H1 (cell line): ENCODE results near the gene MDK. TPM values are rescaled to one million over a fixed set of nuclear protein-coding genes. Genes with fewer than 3 reads are reported as not detected.

Source experiments
- CTCF ChIA-PET: fragments of 300-600 bp; sonication (Branson Sonifier 250); formaldehyde crosslinking; loops from one replicate; lab custom pipeline; 2021; ENCODE audit not compliant: partially characterized antibody; lab: Charles Lee
- POLR2A ChIA-PET: fragments of 300-600 bp; sonication (Branson Sonifier 250); formaldehyde crosslinking; loops from one replicate; lab custom pipeline; 2021; ENCODE audit warnings: inconsistent platforms; ENCODE audit not compliant: partially characterized antibody; lab: Charles Lee
- DNase-seq, 2 experiments: peaks; one replicate each; pipeline versions ENCODE4 v3.0.0 to v3.0.0-alpha.2; 2010 to 2022; ENCODE audit warnings: low spot score in 2 of 2, low read depth in 1 of 2, mixed read lengths in 1 of 2
- FAIRE-seq: peaks from 2 replicates; lab custom pipeline; 2011; peaks lifted over from hg19 to GRCh38; lab: Jason Lieb, UNC
- H2AFZ ChIP-seq: 2 replicates; pipeline ENCODE4 v1.8.1; 2012; ENCODE audit warnings: low read length, inconsistent platforms
- H2AK5ac ChIP-seq: 2 replicates; pipeline ENCODE4 v1.6.1; 2013; ENCODE audit warnings: low read depth, low read length
- H2BK120ac ChIP-seq: replicated peaks from 2 replicates; pipeline ENCODE3; 2013; ENCODE audit warnings: low read depth, low read length, inconsistent platforms
- H2BK12ac ChIP-seq: 2 replicates; pipeline ENCODE4 v1.6.1; 2013; ENCODE audit warnings: low read depth, low read length
- H2BK15ac ChIP-seq: 2 replicates; pipeline ENCODE4 v1.6.1; 2013; ENCODE audit warnings: low read length
- H2BK20ac ChIP-seq: 2 replicates; pipeline ENCODE4 v1.6.1; 2013; ENCODE audit warnings: low read length
- H2BK5ac ChIP-seq: 2 replicates; pipeline ENCODE4 v1.6.1; 2013; ENCODE audit warnings: low read depth, low read length
- H3K14ac ChIP-seq: 2 replicates; pipeline ENCODE4 v1.6.1; 2013; ENCODE audit warnings: inconsistent platforms; ENCODE audit not compliant: insufficient read length
- H3K18ac ChIP-seq: 2 replicates; pipeline ENCODE4 v1.6.1; 2013; ENCODE audit warnings: low read length; ENCODE audit errors: extremely low read depth
- H3K23ac ChIP-seq: 2 replicates; pipeline ENCODE4 v1.6.1; 2013; ENCODE audit warnings: inconsistent platforms; ENCODE audit not compliant: insufficient read length
- H3K23me2 ChIP-seq: 2 replicates; pipeline ENCODE4 v1.6.1; 2013; ENCODE audit warnings: low read depth, low read length
- H3K27ac ChIP-seq: 2 replicates; pipeline ENCODE4 v1.6.1; 2011; ENCODE audit warnings: low read depth, low read length, inconsistent platforms
- H3K27me3 ChIP-seq, 4 experiments: replicated peaks in 1 of 4; 1 replicate in 1 of 4; 2 replicates in 3 of 4; pipeline versions ENCODE4 v1.6.1 to v1.8.1; 2011 to 2013; ENCODE audit warnings: low read length in 3 of 4, mild to moderate bottlenecking in 3 of 4, inconsistent platforms in 2 of 4, mixed read lengths in 2 of 4, moderate library complexity in 1 of 4; ENCODE audit not compliant: control insufficient read depth in 3 of 4, insufficient read depth in 3 of 4; ENCODE audit errors: extremely low read depth in 1 of 4
- H3K36me3 ChIP-seq, 4 experiments: 2 replicates each; pipeline versions ENCODE4 v1.6.1 to v1.8.1; 2011 to 2013; ENCODE audit warnings: mild to moderate bottlenecking in 4 of 4, low read length in 3 of 4, moderate library complexity in 2 of 4, control low read depth in 1 of 4, inconsistent platforms in 1 of 4; ENCODE audit not compliant: insufficient read depth in 4 of 4, control insufficient read depth in 2 of 4
- H3K4ac ChIP-seq: replicated peaks from 2 replicates; pipeline ENCODE3; 2013; ENCODE audit warnings: low read length, low read depth, mixed read lengths, inconsistent platforms; ENCODE audit not compliant: insufficient read length
- H3K4me1 ChIP-seq, 4 experiments: replicated peaks in 1 of 4; 1 replicate in 1 of 4; 2 replicates in 3 of 4; pipeline versions ENCODE4 v1.6.1 to v1.8.1; 2011 to 2013; ENCODE audit warnings: low read length in 3 of 4, inconsistent platforms in 2 of 4, mixed read lengths in 1 of 4; ENCODE audit not compliant: insufficient read depth in 4 of 4, control insufficient read depth in 3 of 4
- H3K4me2 ChIP-seq, 2 experiments: 2 replicates each; pipeline versions ENCODE4 v1.6.1 to v1.8.1; 2011 to 2013; ENCODE audit warnings: low read depth in 2 of 2, low read length in 2 of 2, control low read depth in 1 of 2, inconsistent platforms in 1 of 2, mild to moderate bottlenecking in 1 of 2; ENCODE audit not compliant: insufficient read depth in 1 of 2
- H3K4me3 ChIP-seq, 4 experiments: fragments of 200-600, 300-600 bp in 1 of 4; sonication (generic), shearing (Covaris generic), sonication (Bioruptor Twin) in 1 of 4; 2 replicates each; pipeline versions ENCODE4 v1.5.1 to v1.8.1; 2011 to 2016; ENCODE audit warnings: low read length in 4 of 4, low read depth in 3 of 4, control low read depth in 2 of 4, inconsistent platforms in 2 of 4, mild to moderate bottlenecking in 2 of 4, mixed read lengths in 1 of 4, moderate library complexity in 1 of 4; ENCODE audit not compliant: insufficient read depth in 2 of 4; ENCODE audit errors: extremely low read depth in 1 of 4
- H3K56ac ChIP-seq: replicated peaks from 2 replicates; pipeline ENCODE3; 2013; ENCODE audit warnings: low read depth, mild to moderate bottlenecking, mixed read lengths, low read length, inconsistent platforms; ENCODE audit not compliant: insufficient read length
- H3K79me1 ChIP-seq: 2 replicates; pipeline ENCODE4 v1.6.1; 2013; ENCODE audit warnings: low read depth, low read length, control low read depth
- H3K79me2 ChIP-seq, 2 experiments: 2 replicates each; pipeline versions ENCODE4 v1.6.1 to v1.8.1; 2012 to 2013; ENCODE audit warnings: low read length in 2 of 2, mild to moderate bottlenecking in 2 of 2, inconsistent platforms in 1 of 2; ENCODE audit not compliant: insufficient read depth in 2 of 2, control insufficient read depth in 1 of 2
- H3K9ac ChIP-seq, 4 experiments: replicated peaks in 1 of 4; 1 replicate in 1 of 4; 2 replicates in 3 of 4; pipeline versions ENCODE4 v1.6.1 to v1.8.1; 2011 to 2013; ENCODE audit warnings: low read depth in 3 of 4, low read length in 3 of 4, control low read depth in 2 of 4, mild to moderate bottlenecking in 2 of 4, moderate library complexity in 2 of 4, inconsistent platforms in 1 of 4; ENCODE audit errors: extremely low read depth in 1 of 4
- H3K9me3 ChIP-seq, 2 experiments: 2 replicates each; pipeline versions ENCODE4 v1.6.1 to v1.8.1; 2012 to 2013; ENCODE audit warnings: mild to moderate bottlenecking in 2 of 2, moderate library complexity in 2 of 2, control low read depth in 1 of 2, inconsistent platforms in 1 of 2, low read depth in 1 of 2, low read length in 1 of 2, mixed read lengths in 1 of 2; ENCODE audit not compliant: insufficient read depth in 2 of 2
- H4K20me1 ChIP-seq, 2 experiments: replicated peaks in 1 of 2; 2 replicates each; pipeline versions ENCODE3 to v1.8.1; 2011 to 2013; ENCODE audit warnings: inconsistent platforms in 2 of 2, low read length in 2 of 2, mild to moderate bottlenecking in 1 of 2; ENCODE audit not compliant: insufficient read depth in 2 of 2, control insufficient read depth in 1 of 2
- H4K5ac ChIP-seq: 2 replicates; pipeline ENCODE4 v1.6.1; 2013; ENCODE audit warnings: low read length, low read depth, mixed read lengths, inconsistent platforms; ENCODE audit not compliant: insufficient read length
- H4K8ac ChIP-seq: 2 replicates; pipeline ENCODE4 v1.8.0; 2013; ENCODE audit warnings: mild to moderate bottlenecking, moderate library complexity, low read length, inconsistent platforms; ENCODE audit not compliant: insufficient read depth; ENCODE audit errors: extremely low read depth
- H4K91ac ChIP-seq: replicated peaks from 2 replicates; pipeline ENCODE3; 2013; ENCODE audit warnings: low read length, mixed read lengths, inconsistent platforms; ENCODE audit not compliant: insufficient read length
- GTF2F1 ChIP-seq: IDR thresholded peaks from 2 replicates; pipeline ENCODE4 v1.6.1; 2012; ENCODE audit warnings: low read depth, low read length, improper control_type of control experiment, borderline replicate concordance
- PHF8 ChIP-seq: fragments of 200-600 bp; sonication (generic); conservative IDR thresholded peaks from 2 replicates; pipeline ENCODE4 v1.7.1; 2012; ENCODE audit warnings: low read depth, mild to moderate bottlenecking, inconsistent platforms, low read length, moderate library complexity
- POLR2A ChIP-seq, 2 experiments: IDR thresholded peaks; 1 replicate in 1 of 2; 2 replicates in 1 of 2; pipeline ENCODE4 v1.6.1; 2011; ENCODE audit warnings: low read depth in 2 of 2, low read length in 2 of 2, mild to moderate bottlenecking in 2 of 2; ENCODE audit errors: control extremely low read depth in 1 of 2
- POU5F1 ChIP-seq: IDR thresholded peaks from 2 replicates; pipeline ENCODE4 v1.6.1; 2011; ENCODE audit warnings: low read depth, mild to moderate bottlenecking, low read length, moderate library complexity
- RBBP5 ChIP-seq: IDR thresholded peaks from 2 replicates; pipeline ENCODE4 v1.7.1; 2012; ENCODE audit warnings: low read depth, mild to moderate bottlenecking, inconsistent platforms, low read length, moderate library complexity, borderline replicate concordance
- RNF2 ChIP-seq: fragments of 200-900, 300-1000 bp; sonication (generic); IDR thresholded peaks from 2 replicates; pipeline ENCODE4 v1.7.1; 2016; ENCODE audit warnings: borderline replicate concordance, low read depth, mild to moderate bottlenecking, antibody characterized with exemption, low read length; ENCODE audit not compliant: poor library complexity, severe bottlenecking; ENCODE audit errors: missing control alignments
- SP1 ChIP-seq: IDR thresholded peaks from 2 replicates; pipeline ENCODE4 v1.6.1; 2011; ENCODE audit warnings: low read depth, low read length
- WGBS, 2 experiments: shearing (Covaris generic) in 1 of 2; methylation state at CpG; one replicate each; pipeline versions ENCODE4 v1.1.6 to v1.1.7; 2013 to 2015; ENCODE audit warnings: low lambda C conversion rate in 2 of 2, mixed read lengths in 2 of 2, inconsistent platforms in 1 of 2, low coverage in 1 of 2, missing lambda C conversion rate in 1 of 2; ENCODE audit not compliant: insufficient replicate concordance in 2 of 2, insufficient coverage in 1 of 2, insufficient read length in 1 of 2; ENCODE audit errors: extremely low coverage in 1 of 2, missing lambda C conversion rate in 1 of 2; 5-methylcytosine and 5-hydroxymethylcytosine counted together
- polyA plus RNA-seq, 7 experiments: library from polyadenylated mRNA; depleted of rRNA in 3 of 7; stranded (reverse) in 5 of 7; unstranded in 2 of 7; fragments of >200 nt in 5 of 7; fragments of 200-250 nt in 2 of 7; gene quantifications; 1 replicate in 5 of 7; 2 replicates in 1 of 7; 4 replicates in 1 of 7; pipeline versions ENCODE4 v1.2.1 to v1.2.3, GENCODE V29; 2011 to 2013; ENCODE audit warnings: missing spikeins in 2 of 7, mixed read lengths in 2 of 7
- total RNA-seq: library from RNA; stranded (reverse); fragmentation: NEBNext Ultra II Directional; extraction: Animal tissue kit (Norgen Biotek cat#: 25700); gene quantifications from 2 replicates; pipeline ENCODE4 v1.2.1, GENCODE V29; 2021
- TF ChIP-seq, protein P1 (sequence below): IDR thresholded peaks from 2 replicates; pipeline ENCODE4 v1.6.1; 2011; ENCODE audit warnings: low read depth, mild to moderate bottlenecking, low read length; ENCODE audit not compliant: insufficient read depth
- TF ChIP-seq, protein P2 (sequence below): IDR thresholded peaks from 2 replicates; pipeline ENCODE4 v1.6.1; 2011; ENCODE audit warnings: low read length, improper control_type of control experiment

The MDK gene
- total and polyA plus RNA-seq, 2 of the 8 experiments (the other 6 are each of a cell fraction or from before 2014, with no cell fraction given), result 309 to 606 TPM

GRCh38 chr11:46361283-46362155, 19.9 kb upstream of the MDK start:
- Histone ChIP-seq H3K79me1 (peaks cover 26% of the 10 kb centered on the region), H2BK20ac (no peak overlapping the region), H4K20me1 (peaks cover 9 to 35% of the 10 kb centered on the region in 2 experiments), H2BK12ac (no peak overlapping the region), H4K5ac (no peak overlapping the region), H3K14ac (no peak overlapping the region), H3K27me3 (no peaks in the 10 kb centered on the region), H2AK5ac (no peak overlapping the region), H3K56ac (no peak overlapping the region), H3K27ac (0 out of 2 replicates have a peak overlapping the region, but pooled peaks have one; percentile 57), H3K4me2 (0 out of 4 replicates have a peak overlapping the region, but pooled peaks of 1 of the 2 experiments have one; percentile 6), H4K91ac (no peak overlapping the region), H4K8ac (peak overlapping the region; percentile 69), H3K23ac (no peak overlapping the region), H2AFZ (no peak overlapping the region), H3K4me1 (peaks cover 0 to 21% (median 14%) of the 10 kb centered on the region in 4 experiments; a peak in 6 of 7 replicates), H2BK15ac (no peak overlapping the region), H3K9me3 (no peaks in the 10 kb centered on the region), H3K18ac (no peak overlapping the region), H3K79me2 (peaks cover 0 to 71% of the 10 kb centered on the region in 2 experiments; a peak in 2 of 4 replicates), H3K4ac (no peak overlapping the region), H2BK120ac (no peak overlapping the region), H3K4me3 (no peak overlapping the region), H2BK5ac (peak overlapping the region; percentile 71; the same call in 1 of the 2 replicates), H3K36me3 (no peaks in the 10 kb centered on the region), H3K23me2 (no peaks in the 10 kb centered on the region), H3K9ac (no peak overlapping the region)
- ChIA-PET POLR2A (interaction anchor here (0.6 to 7.8 kb wide), 7 partner anchors 11 to 66 kb away, joined by 3 to 69 read pairs (median 4); partner anchors contain the start of genes DGKZ and MDK), CTCF (interaction anchor here (0.6 to 44.5 kb wide), 10 partner anchors 2 to 288 kb away, joined by 3 to 1004 read pairs (median 4); partner anchors contain the start of genes DGKZ and MDK)
- DNase-seq (no peak), FAIRE-seq (no peak)
- 85% methylated on average over 20 of the region's 26 CpGs; no CpG with 5 or more reads in 1 of the 2 experiments for WGBS, 2 experiments
- TF ChIP-seq POLR2A (IDR thresholded peaks at IDR 0.05; ENCODE audit: control extremely low read depth in 1 of 2, low read depth in 2 of 2, low read length in 2 of 2) (no peak), PHF8 (no peak), RBBP5 (no peak), GTF2F1 (no peak), POU5F1 (no peak), RNF2 (no peak), SP1 (no peak)
- TF ChIP-seq, protein P1, sequence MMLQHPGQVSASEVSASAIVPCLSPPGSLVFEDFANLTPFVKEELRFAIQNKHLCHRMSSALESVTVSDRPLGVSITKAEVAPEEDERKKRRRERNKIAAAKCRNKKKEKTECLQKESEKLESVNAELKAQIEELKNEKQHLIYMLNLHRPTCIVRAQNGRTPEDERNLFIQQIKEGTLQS, result no peak
- TF ChIP-seq, protein P2, sequence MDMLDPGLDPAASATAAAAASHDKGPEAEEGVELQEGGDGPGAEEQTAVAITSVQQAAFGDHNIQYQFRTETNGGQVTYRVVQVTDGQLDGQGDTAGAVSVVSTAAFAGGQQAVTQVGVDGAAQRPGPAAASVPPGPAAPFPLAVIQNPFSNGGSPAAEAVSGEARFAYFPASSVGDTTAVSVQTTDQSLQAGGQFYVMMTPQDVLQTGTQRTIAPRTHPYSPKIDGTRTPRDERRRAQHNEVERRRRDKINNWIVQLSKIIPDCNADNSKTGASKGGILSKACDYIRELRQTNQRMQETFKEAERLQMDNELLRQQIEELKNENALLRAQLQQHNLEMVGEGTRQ, result no peak
